Uterus (tissue), 2 donors: ENCODE measurements around the gene NCEH1.

Experiments used
- CTCF ChIP-seq, 4 experiments: fragments of 200-600 bp in 2 of 4; fragments of 450-650 bp in 2 of 4; sonication (generic) in 2 of 4; IDR thresholded peaks; one replicate each; pipeline ENCODE4 v1.5.1; 2016 to 2019; ENCODE audit warnings: antibody characterized with exemption in 4 of 4, mild to moderate bottlenecking in 2 of 4, moderate library complexity in 1 of 4
- POLR2A ChIP-seq, 2 donors: fragments of 450-650 bp; IDR thresholded peaks; one replicate each; pipeline ENCODE4 v1.6.1; 2016; ENCODE audit warnings: antibody characterized with exemption in 2 of 2, mild to moderate bottlenecking in 1 of 2, moderate library complexity in 1 of 2

GRCh38 chr3:172675441-172676193 lies 35.2 kb downstream of the NCEH1 start:
- TF ChIP-seq CTCF (IDR thresholded peaks at IDR 0.05) (peak; percentile 43 to 67 (median 59)), POLR2A (IDR thresholded peaks at IDR 0.05) (no peak)
